Natural killer cell (primary cell): ENCODE results near the gene SERPINA6. TPM values are rescaled to one million over a fixed set of nuclear protein-coding genes. Genes with fewer than 3 reads are reported as not detected.

ENCODE experiments used
- ATAC-seq, 3 donors: fragments of 150-1000 bp in 2 of 3; fragments of 200-7000 bp in 1 of 3; cut with Tn5 transposase; 1 replicate in 1 of 3; 2 replicates in 2 of 3; pipeline ENCODE4 v1.10.0; 2021; ENCODE audit warnings: mild to moderate bottlenecking in 2 of 3, moderate library complexity in 2 of 3
- DNase-seq, 2 donors: peaks; one replicate each; pipeline versions ENCODE4 v3.0.0 to v3.0.0-alpha.2; 2013 to 2021; ENCODE audit warnings: mixed read lengths in 1 of 2
- H3K27ac ChIP-seq: one replicate; pipeline ENCODE4 v1.5.1; 2013; ENCODE audit warnings: mild to moderate bottlenecking, low read length
- H3K27me3 ChIP-seq: one replicate; pipeline ENCODE4 v1.6.1; 2013; ENCODE audit warnings: low read length; ENCODE audit not compliant: control insufficient read depth, insufficient read depth
- H3K36me3 ChIP-seq: one replicate; pipeline ENCODE4 v1.6.1; 2013; ENCODE audit warnings: low read length; ENCODE audit not compliant: control insufficient read depth, insufficient read depth
- H3K4me1 ChIP-seq: one replicate; pipeline ENCODE4 v1.6.1; 2013; ENCODE audit warnings: low read length; ENCODE audit not compliant: control insufficient read depth, insufficient read depth
- H3K4me3 ChIP-seq: one replicate; pipeline ENCODE4 v1.5.1; 2013; ENCODE audit warnings: low read length
- H3K9me3 ChIP-seq: one replicate; pipeline ENCODE4 v1.6.1; 2013; ENCODE audit warnings: low read length; ENCODE audit not compliant: control insufficient read depth, insufficient read depth
- H3K27ac Mint-ChIP-seq, 2 donors: one replicate each; pipeline ENCODE4 v1.8.0; 2022; ENCODE audit warnings: mild to moderate bottlenecking in 2 of 2, mixed read lengths in 2 of 2, moderate library complexity in 1 of 2
- H3K27me3 Mint-ChIP-seq, 2 donors: one replicate each; pipeline ENCODE4 v1.8.0; 2022; ENCODE audit warnings: low read depth in 2 of 2, mixed read lengths in 2 of 2
- H3K36me3 Mint-ChIP-seq: one replicate; pipeline ENCODE4 v1.8.0; 2022; ENCODE audit warnings: mixed read lengths
- H3K4me1 Mint-ChIP-seq, 2 donors: one replicate each; pipeline ENCODE4 v1.8.0; 2022; ENCODE audit warnings: mixed read lengths in 2 of 2
- H3K4me3 Mint-ChIP-seq: one replicate; pipeline ENCODE4 v1.8.0; 2022; ENCODE audit warnings: mild to moderate bottlenecking, moderate library complexity, mixed read lengths
- H3K9me3 Mint-ChIP-seq, 2 donors: one replicate each; pipeline ENCODE4 v1.8.0; 2022; ENCODE audit warnings: mixed read lengths in 2 of 2
- WGBS: methylation state at CpG from one replicate; pipeline ENCODE4 v1.1.7; 2013; ENCODE audit warnings: missing lambda C conversion rate; ENCODE audit not compliant: insufficient coverage; 5-methylcytosine and 5-hydroxymethylcytosine counted together
- intact Hi-C: fragments of 100-400 bp; cut with micrococcal nuclease; formaldehyde crosslinking; loops from one replicate; pipeline ENCODE4 v1.14.2; 2022
- total RNA-seq, 4 donors: library from RNA; stranded (reverse); fragments of 120-200 nt in 1 of 4; gene quantifications; one replicate each; pipeline versions ENCODE4 v1.2.3 to v1.2.4, GENCODE V29; 2013 to 2022
- TF ChIP-seq, protein P1 (sequence below): fragments of 200-600 bp; IDR thresholded peaks from one replicate; pipeline ENCODE4 v1.8.0; 2022; ENCODE audit warnings: antibody characterized with exemption

The SERPINA6 gene
- total RNA-seq, 3 donors from 2014 or later (not counting 1 experiment from before 2014, with no cell fraction given) = not detected

DNA sequence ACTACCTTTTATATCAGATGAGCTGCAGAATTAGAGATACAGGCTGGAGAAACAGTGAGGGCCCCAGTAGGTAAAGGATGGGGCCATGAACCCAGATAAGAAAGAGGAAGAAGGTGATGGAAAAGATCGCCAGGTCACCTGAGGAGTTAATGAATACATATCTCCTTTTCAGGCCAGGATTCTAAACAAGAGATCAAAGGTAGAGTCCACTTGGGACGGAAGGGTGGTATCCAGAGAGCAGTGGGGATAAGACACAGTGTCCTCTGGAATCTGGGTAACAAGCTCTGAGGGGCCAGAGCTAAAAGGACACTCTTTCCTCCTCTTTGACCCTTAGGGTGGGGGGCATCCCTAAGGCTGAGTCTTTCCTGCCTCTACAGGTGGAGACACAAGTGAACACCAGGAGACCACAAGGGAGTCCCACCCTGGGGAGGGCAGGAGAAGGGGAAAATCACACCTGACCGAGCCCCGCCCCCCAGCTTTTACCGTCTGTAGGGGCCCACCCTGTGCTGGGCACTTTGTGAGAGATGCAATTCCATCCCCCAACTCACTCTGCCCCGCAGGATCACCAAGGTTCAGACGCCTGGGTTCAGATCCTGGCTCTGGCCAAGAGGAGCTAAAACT is 37.9 kb upstream of the SERPINA6 start:
- TF ChIP-seq, protein P1, sequence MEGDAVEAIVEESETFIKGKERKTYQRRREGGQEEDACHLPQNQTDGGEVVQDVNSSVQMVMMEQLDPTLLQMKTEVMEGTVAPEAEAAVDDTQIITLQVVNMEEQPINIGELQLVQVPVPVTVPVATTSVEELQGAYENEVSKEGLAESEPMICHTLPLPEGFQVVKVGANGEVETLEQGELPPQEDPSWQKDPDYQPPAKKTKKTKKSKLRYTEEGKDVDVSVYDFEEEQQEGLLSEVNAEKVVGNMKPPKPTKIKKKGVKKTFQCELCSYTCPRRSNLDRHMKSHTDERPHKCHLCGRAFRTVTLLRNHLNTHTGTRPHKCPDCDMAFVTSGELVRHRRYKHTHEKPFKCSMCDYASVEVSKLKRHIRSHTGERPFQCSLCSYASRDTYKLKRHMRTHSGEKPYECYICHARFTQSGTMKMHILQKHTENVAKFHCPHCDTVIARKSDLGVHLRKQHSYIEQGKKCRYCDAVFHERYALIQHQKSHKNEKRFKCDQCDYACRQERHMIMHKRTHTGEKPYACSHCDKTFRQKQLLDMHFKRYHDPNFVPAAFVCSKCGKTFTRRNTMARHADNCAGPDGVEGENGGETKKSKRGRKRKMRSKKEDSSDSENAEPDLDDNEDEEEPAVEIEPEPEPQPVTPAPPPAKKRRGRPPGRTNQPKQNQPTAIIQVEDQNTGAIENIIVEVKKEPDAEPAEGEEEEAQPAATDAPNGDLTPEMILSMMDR = no peak
- Histone ChIP-seq H3K36me3 (no peaks in the 10 kb centered on the region), H3K4me1 (no peaks in the 10 kb centered on the region), H3K27ac (no peak overlapping the region), H3K9me3 (no peaks in the 10 kb centered on the region), H3K27me3 (no peaks in the 10 kb centered on the region), H3K4me3 (no peak overlapping the region)
- H3K9me3 Mint-ChIP-seq = no peaks in the 10 kb centered on the region
- ATAC-seq (no peak), DNase-seq (no peak)
- H3K36me3 Mint-ChIP-seq = no peaks in the 10 kb centered on the region
- no peak overlapping the region for H3K4me3 Mint-ChIP-seq
- H3K27me3 Mint-ChIP-seq = peaks cover 14 to 24% of the 10 kb centered on the region in 2 donors
- H3K4me1 Mint-ChIP-seq = no peaks in the 10 kb centered on the region
- intact Hi-C loops = no loop called here
- no peak overlapping the region for H3K27ac Mint-ChIP-seq
- WGBS = 59% methylated on average over 5 of the region's 7 CpGs

DNA sequence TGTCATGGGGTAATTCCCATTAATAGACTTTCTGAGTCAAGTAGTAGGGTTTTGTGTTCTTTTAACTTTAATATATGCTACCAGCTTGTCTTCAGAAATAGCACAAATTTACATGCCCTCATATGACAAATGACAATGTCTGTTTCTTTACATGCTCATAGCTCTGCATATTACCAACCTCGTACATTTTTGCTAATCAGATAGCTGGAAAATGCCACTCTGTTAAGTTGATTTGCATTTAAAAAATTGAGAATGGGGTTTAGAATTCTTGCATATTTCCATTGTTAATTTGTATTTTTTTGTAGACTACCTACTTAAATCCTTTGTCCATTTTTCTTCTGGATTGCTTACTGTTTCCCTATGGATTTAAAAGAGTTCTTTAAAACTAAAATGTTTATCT is 34.0 kb upstream of the SERPINA6 start:
- no peaks in the 10 kb centered on the region for H3K36me3 ChIP-seq
- peaks cover 12 to 31% of the 10 kb centered on the region in 2 donors for H3K27me3 Mint-ChIP-seq
- TF ChIP-seq, protein P1 = no peak
- no peaks in the 10 kb centered on the region for H3K4me1 ChIP-seq
- H3K27ac ChIP-seq = no peak overlapping the region
- H3K27me3 ChIP-seq = peaks cover 3% of the 10 kb centered on the region
- no peak overlapping the region for H3K4me3 Mint-ChIP-seq
- DNase-seq = no peak
- no peaks in the 10 kb centered on the region for H3K36me3 Mint-ChIP-seq
- H3K9me3 ChIP-seq = no peaks in the 10 kb centered on the region
- H3K4me1 Mint-ChIP-seq = no peaks in the 10 kb centered on the region
- H3K4me3 ChIP-seq = no peak overlapping the region
- intact Hi-C loops = no loop called here
- no peaks in the 10 kb centered on the region for H3K9me3 Mint-ChIP-seq
- no peak for ATAC-seq
- no CpG with 5 or more reads among the region's 1 CpG for whole genome bisulfite sequencing
- no peak overlapping the region for H3K27ac Mint-ChIP-seq

DNA sequence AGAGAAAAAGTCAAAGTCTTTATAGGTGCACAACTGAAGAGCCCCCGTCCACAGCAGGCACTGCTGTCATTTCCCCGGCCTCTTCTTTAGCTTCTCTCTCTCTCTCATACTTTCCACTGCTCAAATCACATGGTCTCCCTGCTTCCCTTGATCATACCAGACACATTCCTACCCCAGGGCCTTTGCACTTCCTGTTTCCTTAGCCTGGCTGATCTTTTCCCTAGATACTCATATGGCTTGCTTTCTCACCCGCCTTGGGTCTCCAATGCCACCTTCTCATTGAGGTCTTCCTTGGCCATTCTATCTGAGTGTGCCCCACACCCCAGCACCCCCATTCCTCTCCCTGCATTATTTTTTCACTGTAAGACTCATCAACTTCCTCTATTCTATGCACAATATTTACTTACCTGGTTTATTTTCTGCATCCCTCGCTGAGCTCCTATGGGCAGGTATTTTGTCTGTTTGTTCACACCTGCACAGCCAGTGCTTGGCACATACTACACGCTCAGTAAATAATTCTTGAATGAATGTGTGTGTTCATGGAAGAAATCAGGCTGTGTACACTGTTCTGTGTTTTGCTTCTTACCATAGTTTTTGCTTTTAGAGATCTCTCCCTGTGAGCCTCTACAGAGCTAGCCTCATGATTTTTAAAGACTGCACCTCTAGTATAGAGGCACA is 33.4 kb upstream of the SERPINA6 start:
- Histone ChIP-seq H3K27ac (no peak overlapping the region), H3K27me3 (peaks cover 3% of the 10 kb centered on the region), H3K9me3 (no peaks in the 10 kb centered on the region), H3K4me1 (no peaks in the 10 kb centered on the region), H3K36me3 (no peaks in the 10 kb centered on the region), H3K4me3 (no peak overlapping the region)
- DNase-seq = no peak
- no peak for ATAC-seq
- H3K27me3 Mint-ChIP-seq = peaks cover 15 to 31% of the 10 kb centered on the region in 2 donors
- H3K36me3 Mint-ChIP-seq = no peaks in the 10 kb centered on the region
- intact Hi-C loops = no loop called here
- TF ChIP-seq, protein P1 = no peak
- no peak overlapping the region for H3K4me3 Mint-ChIP-seq
- no peak overlapping the region for H3K27ac Mint-ChIP-seq
- H3K9me3 Mint-ChIP-seq = no peaks in the 10 kb centered on the region
- no peaks in the 10 kb centered on the region for H3K4me1 Mint-ChIP-seq
- WGBS = 84% methylated on average over 5 of the region's 5 CpGs
